ENCODE results near the gene ST3GAL3.
"Not testable (repeated sequence)": the region's sequence is repeated elsewhere in the genome, so short reads cannot be mapped to it uniquely, and the experiment has no call there.

Gene ST3GAL3

DNA sequence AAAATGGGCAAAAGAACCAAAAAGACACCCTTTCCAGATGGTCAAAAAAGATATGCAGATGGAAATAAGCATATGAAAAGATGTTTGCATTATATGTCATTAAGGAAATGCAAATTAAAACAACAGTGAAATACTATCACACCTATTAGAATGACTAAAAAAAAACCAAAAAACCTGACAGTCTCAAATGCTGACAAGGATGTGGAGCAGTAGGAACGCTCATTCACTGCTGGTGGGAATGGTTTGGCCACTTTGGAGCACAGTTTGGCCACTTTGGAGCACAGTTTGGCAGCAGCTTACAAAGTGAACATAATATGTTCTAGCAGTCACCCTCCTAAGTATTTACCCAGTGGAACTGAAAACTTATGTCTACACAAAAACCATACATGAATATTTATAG, 121.2 kb downstream of the ST3GAL3 start:
- FAIRE-seq: no peak

DNA sequence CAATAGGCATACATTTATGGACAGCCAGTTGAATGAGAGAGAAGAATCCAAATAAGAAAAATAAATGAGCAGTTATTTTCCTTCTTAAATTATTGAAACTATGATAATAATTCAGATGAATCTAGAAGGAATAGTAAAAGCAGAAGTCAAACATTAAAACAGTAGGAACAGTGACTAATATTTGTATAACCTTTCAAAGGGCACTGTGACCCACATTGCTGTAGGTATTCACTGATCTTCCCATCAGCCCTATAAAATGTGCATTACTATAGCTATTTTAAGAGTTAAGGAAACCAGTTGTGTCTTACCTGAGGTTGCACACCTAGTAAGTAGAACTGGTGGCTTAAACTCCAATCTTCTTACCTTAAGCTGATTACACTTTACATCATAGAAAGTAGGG, 123.5 kb downstream of the ST3GAL3 start:
- FAIRE-seq: no peak

GRCh38 chr1:43831851-43832250, 124.5 kb downstream of the ST3GAL3 start:
- no peak for FAIRE-seq

DNA sequence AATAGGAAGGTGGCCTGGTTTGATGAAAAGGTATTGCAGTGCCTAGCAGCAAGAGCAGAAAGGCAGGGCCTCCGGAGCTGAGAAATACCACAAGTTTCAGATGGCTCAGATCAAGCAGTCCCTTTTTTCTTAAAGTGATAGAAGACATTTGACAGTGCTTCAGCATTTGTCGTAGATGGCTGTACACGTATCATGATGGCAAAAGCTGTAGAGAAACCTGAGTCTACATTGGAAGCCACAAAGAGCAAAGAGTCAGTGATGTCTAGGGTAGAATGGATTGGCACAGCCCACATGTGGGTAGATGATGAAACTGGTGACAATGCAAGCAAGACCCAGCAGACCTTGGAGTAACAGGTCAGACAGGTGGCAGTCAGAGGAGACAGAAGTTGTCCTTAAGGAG, 124.9 kb downstream of the ST3GAL3 start:
- FAIRE-seq: no peak

DNA sequence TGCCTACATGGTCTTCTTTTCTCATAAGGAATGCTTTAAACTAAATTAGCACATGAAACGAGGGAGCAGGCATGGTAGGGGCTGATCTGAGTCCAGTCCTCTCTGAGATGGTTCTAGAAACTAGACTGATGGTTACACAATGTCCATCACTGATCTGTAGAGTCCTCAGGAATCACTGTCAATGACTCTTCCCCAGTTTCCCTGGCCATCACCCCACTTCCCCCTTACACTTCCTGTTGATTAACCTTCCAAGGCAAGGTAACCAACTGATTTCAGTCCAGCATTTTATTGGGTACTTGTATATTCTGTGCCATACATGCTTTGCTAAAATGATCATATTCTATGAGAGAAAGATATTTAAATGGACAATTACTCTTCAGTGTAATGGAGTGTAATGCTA, 125.7 kb downstream of the ST3GAL3 start:
- FAIRE-seq: no peak

- FAIRE-seq: not testable (repeated sequence)
Observed at GRCh38 chr1:43833902-43834279, 126.6 kb downstream of the ST3GAL3 start.

GRCh38 chr1:43834280-43835081, 127.1 kb downstream of the ST3GAL3 start:
- no peak for FAIRE-seq

GRCh38 chr1:43835082-43836021, 128.0 kb downstream of the ST3GAL3 start:
- FAIRE-seq: no peak

DNA sequence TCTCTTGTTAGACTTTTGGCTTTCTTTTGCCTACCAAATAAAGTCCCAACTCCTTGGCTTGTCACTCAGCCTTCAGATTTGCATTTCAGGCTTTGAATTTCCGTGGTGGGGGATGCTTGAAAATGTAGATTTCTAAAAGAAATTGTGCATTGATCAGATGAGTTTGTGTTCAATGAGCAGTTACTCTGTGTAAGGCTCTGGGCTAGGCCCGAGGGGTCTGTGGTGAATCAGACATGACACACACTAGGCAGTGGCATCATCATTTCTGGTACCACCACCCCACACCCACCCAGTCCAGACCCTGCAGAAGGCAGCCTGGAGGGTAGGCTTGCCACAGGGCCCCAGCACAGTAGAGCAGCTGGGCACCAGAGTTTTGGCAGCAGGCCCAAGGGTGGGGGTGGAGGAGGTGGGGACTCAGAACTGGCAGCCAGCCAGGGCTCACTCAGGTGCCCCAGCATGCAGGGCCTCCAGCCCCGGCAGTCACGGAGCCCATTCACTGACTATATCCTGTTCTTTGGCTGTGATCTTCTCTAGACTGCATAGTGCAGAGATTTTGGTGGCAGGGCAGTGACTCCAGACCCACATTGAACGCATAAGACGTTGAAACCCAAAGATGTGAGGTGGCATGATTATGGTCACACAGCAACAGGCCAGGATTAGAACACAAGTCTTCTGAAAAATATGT, 129.1 kb downstream of the ST3GAL3 start:
- FAIRE-seq: no peak

GRCh38 chr1:43839056-43839455, 131.7 kb downstream of the ST3GAL3 start:
- FAIRE-seq: no peak

- no peak for FAIRE-seq
Observed at GRCh38 chr1:43841321-43842174, 134.2 kb downstream of the ST3GAL3 start.

DNA sequence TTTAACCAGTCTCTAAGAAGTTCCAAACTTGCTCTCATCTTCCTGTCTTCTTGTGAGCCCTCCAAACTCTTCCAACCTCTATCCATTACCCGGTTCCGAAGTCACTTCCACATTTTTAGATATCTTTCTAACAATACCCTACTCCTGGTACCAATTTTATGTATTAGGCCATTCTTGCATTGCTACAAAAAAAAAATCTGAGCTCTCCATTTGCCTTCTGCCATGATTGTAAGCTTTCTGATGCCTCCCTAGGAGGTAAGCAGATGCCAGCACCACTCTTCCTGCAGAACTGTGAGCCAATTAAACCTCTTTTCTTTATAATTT, 134.8 kb downstream of the ST3GAL3 start:
- FAIRE-seq: no peak

DNA sequence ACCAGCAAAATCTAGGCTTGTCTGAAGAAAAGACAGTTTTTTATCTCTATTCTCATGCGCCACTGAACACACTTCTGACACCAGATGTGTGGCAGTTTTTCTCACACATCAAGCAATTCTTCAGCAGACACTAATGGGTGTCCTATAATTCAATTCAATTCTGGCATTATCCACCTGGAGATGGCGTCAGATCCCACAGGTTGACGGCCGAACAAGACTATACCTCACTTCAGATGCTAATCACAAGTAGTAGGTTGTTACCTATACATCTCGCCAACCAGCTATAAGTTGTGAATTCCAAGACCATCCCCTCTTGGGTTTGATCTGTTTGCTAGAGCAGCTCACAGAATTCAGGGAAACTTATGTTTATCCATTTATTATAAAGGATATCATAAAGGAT, 136.3 kb downstream of the ST3GAL3 start:
- FAIRE-seq: no peak

DNA sequence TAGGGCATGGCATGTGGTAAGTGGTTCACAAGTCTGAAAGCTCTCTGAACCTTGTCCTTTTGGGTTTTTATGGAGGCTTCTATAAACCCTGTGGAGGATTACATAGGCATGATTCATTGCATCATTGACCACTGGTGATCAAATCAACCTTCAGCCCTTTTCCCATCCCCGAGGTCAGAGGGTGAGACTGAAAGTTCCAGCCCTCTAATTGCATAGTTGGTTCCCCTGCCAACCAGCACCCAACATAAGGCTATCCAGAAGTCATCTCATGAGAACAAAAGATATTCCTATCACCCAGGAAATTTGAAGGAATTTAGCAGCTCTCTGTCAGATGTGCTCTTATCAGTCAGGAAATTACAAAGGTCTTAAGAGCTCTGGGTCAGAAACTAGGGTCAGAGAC, 136.8 kb downstream of the ST3GAL3 start:
- no peak for FAIRE-seq

- no peak for FAIRE-seq
Observed at GRCh38 chr1:43847290-43847689, 140.0 kb downstream of the ST3GAL3 start.

DNA sequence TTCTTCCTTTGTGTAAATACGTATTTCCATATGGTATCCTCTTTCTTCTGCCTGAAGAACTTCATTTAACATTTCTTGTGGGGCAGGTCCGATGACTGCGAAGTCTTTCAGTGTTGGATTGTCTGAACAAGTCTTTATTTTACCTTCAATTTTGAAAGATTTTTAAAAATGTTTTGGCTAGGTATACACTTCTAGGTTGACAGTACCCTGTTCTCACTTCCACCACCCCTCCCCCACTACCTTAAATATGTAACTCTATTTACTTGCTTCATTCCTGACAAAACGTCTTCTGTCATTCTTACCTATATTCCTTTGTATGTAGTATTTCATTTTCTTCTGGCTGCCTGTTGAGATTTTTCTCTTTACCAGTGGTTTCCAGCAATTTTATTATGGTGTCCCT, 140.5 kb downstream of the ST3GAL3 start:
- no peak for FAIRE-seq

- FAIRE-seq: no peak
Observed at GRCh38 chr1:43849670-43850069, 142.3 kb downstream of the ST3GAL3 start.

- FAIRE-seq: no peak
Observed at GRCh38 chr1:43850591-43851233, 143.4 kb downstream of the ST3GAL3 start.

GRCh38 chr1:43851561-43852338, 144.4 kb downstream of the ST3GAL3 start:
- FAIRE-seq: no peak

DNA sequence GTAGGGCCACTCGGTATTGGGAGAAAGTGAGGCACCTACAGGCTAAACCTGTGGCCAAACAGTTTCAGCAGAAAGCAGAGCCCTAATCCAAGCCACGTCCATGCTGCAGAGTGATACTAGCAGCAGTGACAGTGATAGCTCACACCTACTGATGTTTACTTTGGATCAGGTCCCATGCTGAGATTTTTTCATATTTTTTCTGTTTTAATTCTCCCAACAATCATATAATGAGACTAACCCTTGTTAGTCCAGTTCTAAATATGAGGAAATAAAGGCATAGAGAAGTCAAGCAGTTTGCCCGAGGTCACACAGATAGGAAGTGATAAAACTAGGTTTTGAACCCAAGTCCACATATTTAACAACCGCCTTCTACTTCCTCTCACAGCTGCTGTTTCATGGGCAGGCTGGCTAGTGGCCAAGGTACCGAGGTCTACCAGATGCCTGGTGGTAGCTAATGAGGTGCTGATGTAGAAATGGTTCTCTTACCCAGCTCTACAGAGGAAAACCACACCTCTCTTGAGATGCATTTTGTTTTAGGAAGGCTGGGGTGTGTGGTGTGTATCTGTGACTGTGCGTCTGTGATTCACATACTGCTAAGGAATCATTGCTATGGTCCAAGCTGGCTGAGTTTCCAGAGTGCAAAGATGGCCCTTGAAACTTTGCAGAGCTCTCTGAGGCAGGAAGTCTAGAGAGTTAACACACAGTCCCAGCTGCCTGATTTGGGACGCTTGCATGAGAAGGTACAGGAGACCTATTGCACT, 146.0 kb downstream of the ST3GAL3 start:
- no peak for FAIRE-seq

Measured in islet of Langerhans (tissue), 1 donor.